ENCODE data around the gene LPAR1.

- TF ChIP-seq FOXK2 (IDR thresholded peaks at IDR 0.05) (no peak), ZNF384 (IDR thresholded peaks at IDR 0.05) (no peak), LEF1 (IDR thresholded peaks at IDR 0.05; ENCODE audit: borderline replicate concordance) (no peak), SP1 (IDR thresholded peaks at IDR 0.05) (no peak), TARDBP (IDR thresholded peaks at IDR 0.05) (no peak)
These were observed 142.9 kb downstream of the LPAR1 start for GRCh38 chr9:110895147-110895905.
